GM18505 (cell line): ENCODE results near the gene FIBCD1.

Experiments used
- ATAC-seq: cut with Tn5 transposase; IDR thresholded peaks from one replicate; pipeline ENCODE4 v1.9.1; 2021; ENCODE audit not compliant: unreplicated experiment
- POLR2A ChIP-seq: IDR thresholded peaks from 4 replicates; pipeline ENCODE4 v1.6.1; 2011; ENCODE audit warnings: borderline replicate concordance; ENCODE audit not compliant: insufficient read depth, insufficient read length; ENCODE audit errors: extremely low read depth

Gene FIBCD1

GRCh38 chr9:130954317-130954716 lies 15.3 kb upstream of the FIBCD1 start:
- TF ChIP-seq POLR2A: no peak
- no peak for ATAC-seq

- no peak for ATAC-seq
- TF ChIP-seq POLR2A: no peak
These were observed 13.2 kb upstream of the FIBCD1 start for GRCh38 chr9:130952065-130952762.

- no peak for ATAC-seq
- no peak for TF ChIP-seq POLR2A
These were observed 10.9 kb upstream of the FIBCD1 start for GRCh38 chr9:130950039-130950311.

- no peak for TF ChIP-seq POLR2A
- ATAC-seq: no peak
These were observed 10.4 kb upstream of the FIBCD1 start for GRCh38 chr9:130949188-130950038.

GRCh38 chr9:130948266-130948665 lies 9.2 kb upstream of the FIBCD1 start:
- ATAC-seq: no peak
- no peak for TF ChIP-seq POLR2A

- no peak for ATAC-seq
- TF ChIP-seq POLR2A: no peak
These were observed 8.6 kb upstream of the FIBCD1 start for GRCh38 chr9:130947618-130948140.

GRCh38 chr9:130946766-130947617 lies 7.9 kb upstream of the FIBCD1 start:
- no peak for TF ChIP-seq POLR2A
- no peak for ATAC-seq

- no peak for TF ChIP-seq POLR2A
- no peak for ATAC-seq
These were observed 6.1 kb upstream of the FIBCD1 start for GRCh38 chr9:130945173-130945572.

- no peak for ATAC-seq
- TF ChIP-seq POLR2A: no peak
These were observed 5.5 kb upstream of the FIBCD1 start for GRCh38 chr9:130944510-130945058.

- TF ChIP-seq POLR2A: no peak
- ATAC-seq: no peak
These were observed 4.7 kb upstream of the FIBCD1 start for GRCh38 chr9:130943777-130944176.

GRCh38 chr9:130943221-130943620 lies 4.2 kb upstream of the FIBCD1 start:
- no peak for TF ChIP-seq POLR2A
- no peak for ATAC-seq

- TF ChIP-seq POLR2A: no peak
- no peak for ATAC-seq
These were observed 3.6 kb upstream of the FIBCD1 start for GRCh38 chr9:130942679-130943078.

- no peak for ATAC-seq
- TF ChIP-seq POLR2A: no peak
These were observed 3.0 kb upstream of the FIBCD1 start for GRCh38 chr9:130942084-130942483.

GRCh38 chr9:130940693-130941576 lies 1.9 kb upstream of the FIBCD1 start:
- ATAC-seq: no peak
- TF ChIP-seq POLR2A: no peak
